ENCODE results near the gene SLC29A2.

GRCh38 chr11:66327171-66328030, 44.2 kb downstream of the SLC29A2 start:
- TF ChIP-seq POLR2AphosphoS5 (IDR thresholded peaks at IDR 0.05; ENCODE audit: low read depth, low read length) (no peak), CTCF (IDR thresholded peaks at IDR 0.05 in 2 of 3, conservative IDR thresholded peaks at IDR 0.05 in 1 of 3; ENCODE audit: borderline replicate concordance in 1 of 3, insufficient read depth in 1 of 3, low read depth in 2 of 3, low read length in 2 of 3) (no peak), MAX (IDR thresholded peaks at IDR 0.05) (no peak), POLR2A (IDR thresholded peaks at IDR 0.05; ENCODE audit: borderline replicate concordance, extremely low read depth, insufficient read depth, insufficient read length) (no peak), ATF3 (IDR thresholded peaks at IDR 0.05) (no peak), SP1 (IDR thresholded peaks at IDR 0.05; ENCODE audit: low read depth) (no peak), YY1 (IDR thresholded peaks at IDR 0.05; ENCODE audit: extremely low read depth, insufficient replicate concordance, low read depth, low read length) (no peak), JUND (IDR thresholded peaks at IDR 0.05) (no peak), EZH2phosphoT487 (IDR thresholded peaks at IDR 0.05; ENCODE audit: borderline replicate concordance) (no peak), REST (IDR thresholded peaks at IDR 0.05; ENCODE audit: low read depth) (no peak), RAD21 (IDR thresholded peaks at IDR 0.05; ENCODE audit: low read depth) (no peak), FOSL1 (IDR thresholded peaks at IDR 0.05; ENCODE audit: low read depth) (no peak), ZNF274 (IDR thresholded peaks at IDR 0.05; ENCODE audit: low read depth, low read length) (no peak), EZH2 (IDR thresholded peaks at IDR 0.05) (no peak)

Data from HCT116 (cell line).